ENCODE results near the gene MICU1. TPM values are rescaled to one million over a fixed set of nuclear protein-coding genes. Genes with fewer than 3 reads are reported as not detected.

Gene MICU1
- total and polyA plus RNA-seq, 2 donors (not counting 3 experiments of a cell fraction or from before 2014, with no cell fraction given), result 27.5 to 48.0 TPM

- no peaks in the 10 kb centered on the region for H3K9me3 ChIP-seq (replicated peaks; ENCODE audit: control insufficient read depth, insufficient read depth, low read length)
- no peaks in the 10 kb centered on the region for H4K20me1 ChIP-seq (replicated peaks; ENCODE audit: control insufficient read depth, extremely low read depth, insufficient read depth, low read length)
- no peak overlapping the region for H2AFZ ChIP-seq (ENCODE audit: low read depth, low read length)
- peaks cover 0 to 5% of the 10 kb centered on the region in 2 experiments for H3K36me3 ChIP-seq (ENCODE audit: control insufficient read depth in 2 of 2, extremely low read depth in 1 of 2, insufficient read depth in 2 of 2, low read length in 2 of 2)
- POLR2A ChIA-PET, result interaction anchor here (0.8 to 2.1 kb wide), 5 partner anchors 14 to 59 kb away, joined by 3 to 15 read pairs (median 4); partner anchors contain the start of gene DDIT4
- H3K9ac ChIP-seq (replicated peaks; ENCODE audit: extremely low read depth, insufficient read depth, low read length), result peak overlapping the region; percentile 25
- dilution Hi-C loops (cut with MboI; ENCODE audit: extremely low pct_ligation_motif_present, low sequenced_read_pairs) (no loop called here), intact Hi-C loops (cut with micrococcal nuclease) (loop anchor here (1.0 to 5.0 kb wide), 3 partner anchors 8 to 355 kb away; no protein-coding TSS in a partner anchor)
- DNase-seq (ENCODE audit: low read depth, low spot score), result no peak
- CTCF ChIA-PET, result interaction anchor here (0.7 to 12.3 kb wide), 14 partner anchors 8 to 436 kb away, joined by 3 to 214 read pairs (median 6); partner anchors contain the start of gene DDIT4
- H3K4me1 ChIP-seq (ENCODE audit: control insufficient read depth, extremely low read depth, insufficient read depth, low read length), result peaks cover 62% of the 10 kb centered on the region
- H3K4me3 ChIP-seq (replicated peaks in 1 of 3; ENCODE audit: insufficient read depth in 1 of 3, low read depth in 1 of 3, low read length in 3 of 3), result no peak overlapping the region
- H3K9me1 ChIP-seq (replicated peaks; ENCODE audit: control insufficient read depth, extremely low read depth, insufficient read depth, low read length), result no peaks in the 10 kb centered on the region
- FAIRE-seq, result peak; percentile 8
- no peak overlapping the region for H3K4me2 ChIP-seq (ENCODE audit: insufficient read depth, low read length)
- peak; percentile 68 for TF ChIP-seq MAX (IDR thresholded peaks at IDR 0.05; ENCODE audit: insufficient read depth, insufficient read length)
- no peak for TF ChIP-seq JUN (IDR thresholded peaks at IDR 0.05; ENCODE audit: borderline replicate concordance, insufficient read depth, insufficient read length, low read depth)
- TF ChIP-seq POLR2A (IDR thresholded peaks at IDR 0.05; ENCODE audit: low read depth, low read length), result no peak
- TF ChIP-seq FOS (IDR thresholded peaks at IDR 0.05; ENCODE audit: borderline replicate concordance, insufficient read depth, low read length), result no peak
- no peak for TF ChIP-seq GATA2 (IDR thresholded peaks at IDR 0.05; ENCODE audit: insufficient read depth, insufficient read length, low read depth, low read length)
- no peak for TF ChIP-seq MYC (IDR thresholded peaks at IDR 0.05; ENCODE audit: low read depth, low read length)
- TF ChIP-seq EZH2 (IDR thresholded peaks at IDR 0.05; ENCODE audit: borderline replicate concordance, low read depth, low read length, severe bottlenecking), result no peak
- peak overlapping the region; percentile 97 for H3K27ac ChIP-seq (ENCODE audit: insufficient read depth, low read depth, low read length)
- H3K79me2 ChIP-seq (ENCODE audit: control insufficient read depth, insufficient read depth, low read length), result no peaks in the 10 kb centered on the region
- no peaks in the 10 kb centered on the region for H3K27me3 ChIP-seq (ENCODE audit: control insufficient read depth in 2 of 2, insufficient read depth in 2 of 2, low read length in 2 of 2)
- BruUV-seq (replicated peaks), result TSS peak; percentile 36
Measured at GRCh38 chr10:72332423-72333111, 293.3 kb downstream of the MICU1 start.

Data from endothelial cell of umbilical vein (primary cell).